ENCODE data around the gene SMTN.

GRCh38 chr22:31099386-31099785 is 18.3 kb downstream of the SMTN start:
- TF ChIP-seq CTCF (IDR thresholded peaks at IDR 0.05), result no peak
- no peak for TF ChIP-seq POLR2A (IDR thresholded peaks at IDR 0.05)
